ENCODE data around the gene ANKRD55. TPM values are rescaled to one million over a fixed set of nuclear protein-coding genes. Genes with fewer than 3 reads are reported as not detected.

ANKRD55 gene
- total and polyA plus RNA-seq, 4 donors: 0.37 to 1.9 (median 1.4) TPM

- Histone ChIP-seq H3K27ac (ENCODE audit: low read depth in 1 of 2, low read length in 2 of 2) (no peak overlapping the region), H3K36me3 (ENCODE audit: control insufficient read depth in 4 of 4, insufficient read depth in 3 of 4, low read depth in 1 of 4, low read length in 3 of 4) (no peaks in the 10 kb centered on the region), H3K27me3 (ENCODE audit: control insufficient read depth in 4 of 4, insufficient read depth in 4 of 4, low read length in 3 of 4) (no peaks in the 10 kb centered on the region), H3K4me3 (ENCODE audit: low read depth in 1 of 3, low read length in 3 of 3) (no peak overlapping the region), H3K9me3 (ENCODE audit: control insufficient read depth in 4 of 4, low read length in 3 of 4) (no peaks in the 10 kb centered on the region), H3K9ac (ENCODE audit: low read depth in 1 of 2, low read length in 2 of 2) (no peak overlapping the region), H3K4me1 (ENCODE audit: control insufficient read depth in 4 of 4, insufficient read depth in 4 of 4, low read length in 3 of 4) (no peaks in the 10 kb centered on the region)
- no peak for DNase-seq (ENCODE audit: low spot score)
- WGBS: 86% methylated on average over 6 of the region's 6 CpGs
- TF ChIP-seq ATF3 (IDR thresholded peaks at IDR 0.05) (no peak), ZBTB33 (IDR thresholded peaks at IDR 0.05) (no peak), RAD21 (IDR thresholded peaks at IDR 0.05) (no peak), REST (IDR thresholded peaks at IDR 0.05) (no peak), CTCF (IDR thresholded peaks at IDR 0.05; ENCODE audit: low read depth, low read length, missing input control) (no peak), RXRA (IDR thresholded peaks at IDR 0.05) (no peak), MAX (IDR thresholded peaks at IDR 0.05) (no peak), HNF4G (IDR thresholded peaks at IDR 0.05) (no peak), TAF1 (conservative IDR thresholded peaks at IDR 0.05) (no peak), HNF4A (conservative IDR thresholded peaks at IDR 0.05) (no peak), GABPA (IDR thresholded peaks at IDR 0.05 in 1 of 2, conservative IDR thresholded peaks at IDR 0.05 in 1 of 2) (no peak), JUND (IDR thresholded peaks at IDR 0.05) (no peak), YY1 (IDR thresholded peaks at IDR 0.05) (no peak)
Measured at GRCh38 chr5:56072863-56073766, 160.0 kb downstream of the ANKRD55 start.

- no peaks in the 10 kb centered on the region for H3K36me3 ChIP-seq (ENCODE audit: control insufficient read depth in 4 of 4, insufficient read depth in 3 of 4, low read depth in 1 of 4, low read length in 3 of 4)
- no peaks in the 10 kb centered on the region for H3K4me1 ChIP-seq (ENCODE audit: control insufficient read depth in 4 of 4, insufficient read depth in 4 of 4, low read length in 3 of 4)
- DNase-seq (ENCODE audit: low spot score): no peak
- H3K9ac ChIP-seq (ENCODE audit: low read depth in 1 of 2, low read length in 2 of 2): no peak overlapping the region
- 78% methylated on average over 4 of the region's 4 CpGs for whole genome bisulfite sequencing
- no peaks in the 10 kb centered on the region for H3K27me3 ChIP-seq (ENCODE audit: control insufficient read depth in 4 of 4, insufficient read depth in 4 of 4, low read length in 3 of 4)
- no peaks in the 10 kb centered on the region for H3K9me3 ChIP-seq (ENCODE audit: control insufficient read depth in 4 of 4, low read length in 3 of 4)
- peak overlapping the region in 1 of 2 donors; percentile 45 for H3K27ac ChIP-seq (ENCODE audit: low read depth in 1 of 2, low read length in 2 of 2)
- no peak overlapping the region for H3K4me3 ChIP-seq (ENCODE audit: low read depth in 1 of 3, low read length in 3 of 3)
- TF ChIP-seq JUND (IDR thresholded peaks at IDR 0.05) (no peak), ATF3 (IDR thresholded peaks at IDR 0.05) (no peak), RXRA (IDR thresholded peaks at IDR 0.05) (no peak), YY1 (IDR thresholded peaks at IDR 0.05) (no peak), NR2F2 (IDR thresholded peaks at IDR 0.05) (no peak), GABPA (IDR thresholded peaks at IDR 0.05 in 1 of 2, conservative IDR thresholded peaks at IDR 0.05 in 1 of 2) (no peak), HNF4G (IDR thresholded peaks at IDR 0.05) (no peak), ZBTB33 (IDR thresholded peaks at IDR 0.05) (no peak), FOXA2 (IDR thresholded peaks at IDR 0.05) (no peak), TAF1 (conservative IDR thresholded peaks at IDR 0.05) (no peak), SP1 (IDR thresholded peaks at IDR 0.05) (no peak), HNF4A (conservative IDR thresholded peaks at IDR 0.05) (no peak), EGR1 (IDR thresholded peaks at IDR 0.05; ENCODE audit: low read depth in 2 of 2) (no peak), RAD21 (IDR thresholded peaks at IDR 0.05) (no peak), MAX (IDR thresholded peaks at IDR 0.05) (no peak)
Measured at GRCh38 chr5:56071470-56071869, 161.7 kb downstream of the ANKRD55 start.
